OCI-LY3 (cell line): Measurements from ENCODE around the gene TSC22D3.

ENCODE experiments used
- CTCF ChIP-seq: fragments of 200-600, 300-600 bp; sonication (generic); IDR thresholded peaks from 2 replicates; pipeline ENCODE4 v1.5.1; 2014; ENCODE audit warnings: antibody characterized with exemption, low read length, low read depth
- EZH2phosphoT487 ChIP-seq: fragments of 200-600 bp; shearing (Covaris generic); IDR thresholded peaks from 2 replicates; pipeline ENCODE4 v1.6.1; 2018; ENCODE audit warnings: antibody characterized with exemption, mixed run types, low read depth

GRCh38 chrX:107731831-107732502 lies 43.6 kb downstream of the TSC22D3 start:
- no peak for TF ChIP-seq CTCF
- no peak for TF ChIP-seq EZH2phosphoT487
